GM12892 (cell line): ENCODE results near the gene MAN1A1.

Experiments
- POLR2A ChIP-seq: IDR thresholded peaks from 2 replicates; pipeline ENCODE4 v1.6.1; 2011; ENCODE audit warnings: low read depth, low read length, control low read depth
- POLR2AphosphoS5 ChIP-seq: IDR thresholded peaks from 2 replicates; pipeline ENCODE4 v1.6.1; 2011; ENCODE audit warnings: low read depth, low read length, control low read depth
- TAF1 ChIP-seq: IDR thresholded peaks from 2 replicates; pipeline ENCODE4 v1.6.1; 2011; ENCODE audit warnings: low read depth, mild to moderate bottlenecking, control low read depth, low read length, borderline replicate concordance

DNA sequence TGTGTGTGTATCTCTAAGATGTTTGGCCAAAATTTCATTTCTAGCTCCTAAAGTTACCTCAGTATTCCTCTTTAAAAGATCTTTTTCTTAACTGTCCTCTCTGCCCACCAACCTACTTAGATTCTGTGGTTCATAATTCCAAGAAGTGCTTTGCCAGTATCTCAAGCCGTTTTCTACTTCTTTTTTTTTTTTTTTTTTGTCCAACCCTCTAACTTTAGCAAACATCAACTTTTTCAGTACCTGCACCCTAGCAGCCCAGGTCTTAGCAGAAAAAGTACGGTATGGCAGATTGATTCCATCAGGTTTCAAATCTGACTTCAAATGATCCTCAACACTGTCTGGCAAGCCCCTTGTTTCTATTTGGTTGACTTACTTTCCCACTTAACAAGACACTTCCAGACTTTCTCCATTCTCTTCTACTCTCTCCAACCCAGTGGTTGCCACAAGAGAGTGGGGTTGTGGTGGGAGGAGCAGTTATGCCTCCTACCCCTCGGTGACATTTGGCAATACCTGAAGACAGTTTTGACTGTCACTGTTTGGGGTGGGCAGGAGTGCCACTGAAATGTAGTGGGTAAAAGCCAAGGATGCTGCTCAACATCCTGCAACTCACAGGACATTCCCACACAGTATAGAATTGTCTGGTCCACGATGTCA lies 10.8 kb upstream of the MAN1A1 start:
- TF ChIP-seq POLR2A (no peak), POLR2AphosphoS5 (no peak), TAF1 (no peak)
